Adrenal gland (tissue), 5 donors: ENCODE measurements around the gene PSIP1.

ENCODE experiments used
- CTCF ChIP-seq, 6 experiments: fragments of 450-650 bp in 4 of 6; fragments of 200-600 bp in 2 of 6; sonication (generic) in 1 of 6; IDR thresholded peaks; 1 replicate in 5 of 6; 2 replicates in 1 of 6; pipeline versions ENCODE4 v1.5.1 to v1.8.0; 2016 to 2021; ENCODE audit warnings: antibody characterized with exemption in 6 of 6, mild to moderate bottlenecking in 2 of 6, moderate library complexity in 1 of 6
- POLR2A ChIP-seq, 2 donors: fragments of 450-650 bp; IDR thresholded peaks; one replicate each; pipeline ENCODE4 v1.6.1; 2017; ENCODE audit warnings: antibody characterized with exemption in 2 of 2, mild to moderate bottlenecking in 2 of 2, moderate library complexity in 1 of 2
- donor health status: DM: no; HTN: no; CAD: no.

GRCh38 chr9:15553528-15553898, 42.7 kb upstream of the PSIP1 start:
- TF ChIP-seq POLR2A (IDR thresholded peaks at IDR 0.05) (no peak), CTCF (IDR thresholded peaks at IDR 0.05) (no peak)
